B cell (primary cell): ENCODE results near the gene NIPA2. TPM values are rescaled to one million over a fixed set of nuclear protein-coding genes. Genes with fewer than 3 reads are reported as not detected.

Experiments used
- ATAC-seq: fragments of 200-7000 bp; cut with Tn5 transposase; one replicate; pipeline ENCODE4 v1.10.0; 2021; ENCODE audit warnings: low read depth, mild to moderate bottlenecking, moderate number of reproducible peaks, moderate library complexity
- CTCF ChIA-PET: fragments of 350-600 bp; sonication (Branson Sonifier 250); formaldehyde crosslinking; loops from one replicate; lab custom pipeline; 2021; ENCODE audit warnings: antibody characterized with exemption, inconsistent platforms; lab: Charles Lee
- POLR2A ChIA-PET: fragments of 350-600 bp; sonication (Branson Sonifier 250); formaldehyde crosslinking; loops from one replicate; lab custom pipeline; 2021; ENCODE audit warnings: antibody characterized with exemption; lab: Charles Lee
- DNase-seq: peaks from one replicate; pipeline ENCODE4 v3.0.0; 2013
- H2AFZ ChIP-seq: 2 replicates; pipeline ENCODE4 v1.6.1; 2012; ENCODE audit warnings: mild to moderate bottlenecking, low read depth, low read length; ENCODE audit not compliant: insufficient read depth, poor library complexity, severe bottlenecking
- H3K27ac ChIP-seq, 2 donors: 1 replicate in 1 of 2; 2 replicates in 1 of 2; pipeline ENCODE4 v1.5.1; 2012 to 2013; ENCODE audit warnings: low read length in 2 of 2, mild to moderate bottlenecking in 2 of 2, moderate library complexity in 1 of 2
- H3K27me3 ChIP-seq, 4 experiments: fragments of 200-600 bp in 1 of 4; sonication (generic) in 1 of 4; replicated peaks in 1 of 4; 1 replicate in 2 of 4; 2 replicates in 2 of 4; pipeline versions ENCODE4 v1.6.1 to v1.7.0; 2013 to 2016; ENCODE audit warnings: low read length in 3 of 4, mild to moderate bottlenecking in 2 of 4, mixed read lengths in 1 of 4, moderate library complexity in 1 of 4; ENCODE audit not compliant: insufficient read depth in 4 of 4, control insufficient read depth in 3 of 4; ENCODE audit errors: control extremely low read depth in 1 of 4
- H3K36me3 ChIP-seq, 2 experiments: replicated peaks in 1 of 2; 1 replicate in 1 of 2; 2 replicates in 1 of 2; pipeline versions ENCODE4 v1.6.1 to v1.7.1; 2013; ENCODE audit warnings: low read length in 1 of 2; ENCODE audit not compliant: insufficient read depth in 2 of 2, control insufficient read depth in 1 of 2; ENCODE audit errors: control extremely low read depth in 1 of 2, extremely low read depth in 1 of 2
- H3K4me1 ChIP-seq, 2 donors: fragments of 200-600 bp in 1 of 2; sonication (generic) in 1 of 2; 1 replicate in 1 of 2; 2 replicates in 1 of 2; pipeline versions ENCODE4 v1.5.1 to v1.6.1; 2013 to 2017; ENCODE audit warnings: low read length in 2 of 2; ENCODE audit not compliant: control insufficient read depth in 2 of 2, insufficient read depth in 2 of 2
- H3K4me2 ChIP-seq: replicated peaks from 2 replicates; pipeline ENCODE3; 2012; ENCODE audit warnings: mild to moderate bottlenecking, low read depth, low read length; ENCODE audit not compliant: poor library complexity, severe bottlenecking
- H3K4me3 ChIP-seq, 5 experiments: fragments of 200-600 bp in 1 of 5; sonication (generic) in 1 of 5; 1 replicate in 3 of 5; 2 replicates in 2 of 5; pipeline versions ENCODE4 v1.5.1 to v1.7.0; 2011 to 2016; ENCODE audit warnings: low read length in 4 of 5, mild to moderate bottlenecking in 4 of 5, low read depth in 2 of 5, control low read depth in 1 of 5, moderate library complexity in 1 of 5; ENCODE audit not compliant: insufficient read depth in 1 of 5; ENCODE audit errors: control extremely low read depth in 1 of 5, extremely low read depth in 1 of 5
- H3K79me2 ChIP-seq: fragments of 200-600 bp; sonication (generic); one replicate; pipeline ENCODE4 v1.6.0; 2016; ENCODE audit warnings: low read length; ENCODE audit not compliant: control insufficient read depth, insufficient read depth
- H3K9ac ChIP-seq: fragments of 200-600 bp; sonication (generic); 2 replicates; pipeline ENCODE4 v1.6.1; 2017; ENCODE audit warnings: mild to moderate bottlenecking, low read length, moderate library complexity
- H3K9me3 ChIP-seq, 3 donors: one replicate each; pipeline versions ENCODE4 v1.6.1 to v1.7.1; 2013; ENCODE audit warnings: low read length in 2 of 3; ENCODE audit not compliant: control insufficient read depth in 2 of 3, insufficient read depth in 1 of 3; ENCODE audit errors: control extremely low read depth in 1 of 3
- H4K20me1 ChIP-seq: 2 replicates; pipeline ENCODE4 v1.6.0; 2012; ENCODE audit warnings: mild to moderate bottlenecking, low read length; ENCODE audit not compliant: insufficient read depth, control insufficient read depth, poor library complexity, severe bottlenecking
- H3K27ac Mint-ChIP-seq: one replicate; pipeline ENCODE4 v1.8.0; 2021; ENCODE audit warnings: mixed read lengths
- H3K27me3 Mint-ChIP-seq: one replicate; pipeline ENCODE4 v1.8.0; 2021; ENCODE audit warnings: mixed read lengths
- H3K4me1 Mint-ChIP-seq: one replicate; pipeline ENCODE4 v1.8.0; 2021; ENCODE audit warnings: mixed read lengths
- H3K4me3 Mint-ChIP-seq: one replicate; pipeline ENCODE4 v1.8.0; 2021; ENCODE audit warnings: mixed read lengths
- H3K9me3 Mint-ChIP-seq: one replicate; pipeline ENCODE4 v1.8.0; 2022; ENCODE audit warnings: mixed read lengths; ENCODE audit not compliant: insufficient read depth
- CTCF ChIP-seq: fragments of 200-600 bp; IDR thresholded peaks from one replicate; pipeline ENCODE4 v1.8.0; 2022; ENCODE audit warnings: antibody characterized with exemption, mild to moderate bottlenecking
- EZH2 ChIP-seq: IDR thresholded peaks from 2 replicates; pipeline ENCODE4 v1.6.1; 2012; ENCODE audit warnings: borderline replicate concordance, low read depth, mild to moderate bottlenecking, moderate library complexity, low read length; ENCODE audit not compliant: insufficient read depth, poor library complexity, severe bottlenecking
- WGBS: methylation state at CpG from one replicate; pipeline ENCODE4 v1.1.5; 2013; ENCODE audit warnings: missing lambda C conversion rate; ENCODE audit not compliant: insufficient coverage; 5-methylcytosine and 5-hydroxymethylcytosine counted together
- intact Hi-C: fragments of 100-400 bp; cut with micrococcal nuclease; formaldehyde crosslinking; loops from one replicate; pipeline ENCODE4 v1.10.0; 2022
- polyA plus RNA-seq: library from polyadenylated mRNA; depleted of rRNA; stranded (reverse); fragments of >200 nt; gene quantifications from 2 replicates; pipeline ENCODE4 v1.2.3, GENCODE V29; 2012
- total RNA-seq, 2 donors: library from RNA; stranded (reverse); fragments of 120-200 nt in 1 of 2; gene quantifications; 1 replicate in 1 of 2; 2 replicates in 1 of 2; pipeline versions ENCODE4 v1.2.3 to v1.2.4, GENCODE V29; 2013 to 2022

Gene NIPA2
- total and polyA plus RNA-seq, 2 donors (not counting 1 experiment from before 2014, with no cell fraction given) = 47.1 to 65.3 TPM

GRCh38 chr15:22874966-22875365, 36.5 kb downstream of the NIPA2 start:
- WGBS = 100% methylated on average over 4 of the region's 7 CpGs
- H3K27ac Mint-ChIP-seq = no peak overlapping the region
- no peak overlapping the region for H3K4me2 ChIP-seq
- no peaks in the 10 kb centered on the region for H3K36me3 ChIP-seq
- peaks cover 0 to 16% (median 3%) of the 10 kb centered on the region in 3 donors for H3K9me3 ChIP-seq
- no peak overlapping the region for H3K27ac ChIP-seq
- H3K9ac ChIP-seq = no peak overlapping the region
- no peaks in the 10 kb centered on the region for H3K4me1 ChIP-seq
- H4K20me1 ChIP-seq = no peaks in the 10 kb centered on the region
- ATAC-seq = no peak
- H3K27me3 ChIP-seq = no peaks in the 10 kb centered on the region
- ChIA-PET POLR2A (no interaction called here), CTCF (no interaction called here)
- no peak overlapping the region for H3K4me3 Mint-ChIP-seq
- TF ChIP-seq EZH2 (no peak), CTCF (no peak)
- no peaks in the 10 kb centered on the region for H3K79me2 ChIP-seq
- H3K4me3 ChIP-seq = no peak overlapping the region
- H2AFZ ChIP-seq = no peak overlapping the region
- no peaks in the 10 kb centered on the region for H3K27me3 Mint-ChIP-seq
- no peaks in the 10 kb centered on the region for H3K9me3 Mint-ChIP-seq
- no peaks in the 10 kb centered on the region for H3K4me1 Mint-ChIP-seq
- intact Hi-C loops = no loop called here
- DNase-seq = no peak

- no peak overlapping the region for H3K27ac ChIP-seq
- H3K9me3 ChIP-seq = peaks cover 0 to 16% (median 3%) of the 10 kb centered on the region in 3 donors
- H3K79me2 ChIP-seq = no peaks in the 10 kb centered on the region
- Mint-ChIP-seq H3K27me3 (no peaks in the 10 kb centered on the region), H3K9me3 (no peaks in the 10 kb centered on the region), H3K4me3 (no peak overlapping the region), H3K4me1 (no peaks in the 10 kb centered on the region), H3K27ac (no peak overlapping the region)
- intact Hi-C loops = no loop called here
- H3K4me2 ChIP-seq = no peak overlapping the region
- no peaks in the 10 kb centered on the region for H4K20me1 ChIP-seq
- no peaks in the 10 kb centered on the region for H3K27me3 ChIP-seq
- H3K4me1 ChIP-seq = no peaks in the 10 kb centered on the region
- POLR2A ChIA-PET = no interaction called here
- DNase-seq (no peak), ATAC-seq (no peak)
- H3K9ac ChIP-seq = no peak overlapping the region
- H2AFZ ChIP-seq = no peak overlapping the region
- CTCF ChIA-PET = no interaction called here
- WGBS = 91% methylated on average over 3 of the region's 5 CpGs
- no peak overlapping the region for H3K4me3 ChIP-seq
- TF ChIP-seq CTCF = no peak
- no peak for TF ChIP-seq EZH2
- H3K36me3 ChIP-seq = no peaks in the 10 kb centered on the region
Observed at GRCh38 chr15:22877117-22877516, 38.7 kb downstream of the NIPA2 start.
